DMS 273 (cell line): ENCODE results near the gene JOSD2.
"Not testable (repeated sequence)": the region's sequence is repeated elsewhere in the genome, so short reads cannot be mapped to it uniquely, and the experiment has no call there.

Experiments
- DNase-seq: peaks from one replicate; lab custom pipeline; 2025; ENCODE audit not compliant: unreplicated experiment; lab: John Stamatoyannopoulos, UW

The JOSD2 gene

DNA sequence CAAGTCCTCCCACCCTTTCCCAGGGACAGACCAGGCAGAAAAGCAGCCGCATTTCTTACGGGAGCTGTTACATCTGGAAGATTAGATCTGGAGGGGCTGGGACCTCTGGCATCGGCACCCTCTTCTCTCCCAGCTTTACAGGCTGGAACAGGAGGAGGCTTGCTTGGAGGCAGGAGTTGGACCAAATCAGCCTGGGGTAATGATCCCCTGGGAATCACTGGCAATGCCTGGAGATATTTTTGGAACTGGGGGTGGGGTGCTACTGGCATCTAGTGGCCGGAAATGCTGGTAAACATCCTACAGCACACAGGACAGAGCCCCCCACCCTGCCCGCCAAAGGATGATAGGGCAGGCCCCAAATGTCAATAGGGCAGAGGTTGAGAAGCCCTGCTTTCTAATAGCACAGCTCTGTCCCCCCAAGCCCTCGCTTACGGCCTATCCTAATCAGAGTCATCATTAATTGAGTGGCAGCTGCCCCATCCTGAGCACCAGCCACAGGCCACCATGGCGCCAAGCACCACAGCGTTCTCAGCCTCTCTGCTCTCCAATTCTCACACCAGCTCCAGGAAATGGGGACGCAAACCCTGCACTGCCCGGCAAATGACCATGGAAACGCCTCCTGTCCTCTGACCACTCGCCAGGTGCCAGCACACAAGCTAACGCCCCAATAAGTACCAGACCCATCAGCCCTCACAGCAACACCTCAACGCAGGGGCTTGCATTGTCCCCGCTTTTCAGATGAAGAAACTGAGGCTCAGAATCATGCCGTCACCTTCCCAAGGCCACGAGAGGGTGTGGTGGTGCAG is 36.6 kb upstream of the JOSD2 start:
- peak; percentile 33 for DNase-seq

DNA sequence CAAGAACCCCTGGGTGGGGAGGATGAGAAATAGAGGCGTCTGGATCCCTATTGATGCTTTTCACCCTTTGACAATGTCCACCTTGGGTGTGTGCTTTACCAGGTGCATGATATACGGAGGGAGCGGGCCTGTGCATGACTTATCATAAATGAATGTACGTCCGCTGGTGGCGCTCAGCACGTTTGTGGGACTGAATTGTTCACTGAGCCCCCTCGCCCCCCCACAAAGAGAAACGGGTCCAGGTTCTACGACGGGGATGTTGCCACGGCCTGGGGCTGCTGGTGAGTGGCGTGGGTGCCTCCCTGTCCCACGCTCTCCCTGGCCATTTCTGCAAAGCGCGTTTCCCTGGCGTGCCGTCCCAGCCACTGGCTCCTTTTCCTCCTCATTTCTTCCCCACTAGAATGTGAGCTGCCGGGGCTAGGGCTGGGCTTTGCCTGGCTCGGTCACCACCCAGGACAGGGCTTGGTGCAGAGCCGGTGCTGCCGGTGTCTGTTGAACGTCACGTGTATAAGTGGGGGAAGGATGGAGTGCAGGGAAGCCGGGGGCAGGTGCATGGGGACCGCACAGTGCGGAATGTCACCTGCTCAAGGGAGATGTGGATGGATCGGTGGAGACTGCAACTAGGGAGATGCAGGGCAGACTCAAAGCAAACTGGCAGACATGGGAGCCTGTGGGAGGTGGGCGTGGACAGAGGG is 35.7 kb upstream of the JOSD2 start:
- DNase-seq = no peak

DNA sequence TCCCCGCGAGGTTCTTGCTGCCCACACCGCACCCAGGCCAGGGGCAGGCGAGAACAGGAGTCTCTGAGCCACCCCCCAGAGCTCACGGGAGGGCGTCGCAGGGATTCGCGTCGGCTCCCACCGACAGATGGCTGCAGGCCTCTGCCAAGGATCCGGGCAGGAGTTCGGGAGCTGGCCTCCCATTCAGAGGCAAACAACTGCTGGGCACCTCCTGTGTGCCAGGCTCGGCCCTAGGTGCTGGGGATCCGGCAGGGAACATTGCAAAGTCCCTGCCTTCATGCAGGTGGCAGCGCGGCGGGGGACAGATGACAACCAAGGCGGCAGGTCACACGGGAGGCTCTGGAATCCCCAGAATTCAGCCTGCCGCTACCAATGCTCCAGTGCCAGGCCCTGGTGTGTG is 32.0 kb upstream of the JOSD2 start:
- peak; percentile 59 for DNase-seq

DNA sequence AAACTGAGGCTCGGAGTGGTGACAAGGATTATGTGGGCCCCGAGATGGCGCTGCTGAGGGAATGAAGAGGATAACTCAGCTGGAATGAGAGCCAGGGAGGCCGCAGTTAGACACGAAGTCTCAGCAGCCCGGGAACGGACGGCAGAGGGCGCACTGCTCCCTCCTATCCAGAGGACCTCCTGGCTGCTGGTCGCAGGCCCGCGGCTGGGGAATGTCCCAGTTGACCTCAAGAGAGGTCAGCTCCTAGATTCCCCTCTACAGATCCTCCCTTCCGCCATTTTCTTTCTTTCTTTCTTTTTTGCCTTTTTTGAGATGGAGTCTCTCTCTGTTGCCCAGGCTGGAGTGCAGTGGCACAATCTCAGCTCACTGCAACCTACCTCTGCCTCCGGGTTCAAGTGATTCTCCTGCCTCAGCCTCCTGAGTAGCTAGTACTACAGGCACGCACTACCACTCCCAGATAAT is 26.8 kb upstream of the JOSD2 start:
- DNase-seq = peak; percentile 93

DNA sequence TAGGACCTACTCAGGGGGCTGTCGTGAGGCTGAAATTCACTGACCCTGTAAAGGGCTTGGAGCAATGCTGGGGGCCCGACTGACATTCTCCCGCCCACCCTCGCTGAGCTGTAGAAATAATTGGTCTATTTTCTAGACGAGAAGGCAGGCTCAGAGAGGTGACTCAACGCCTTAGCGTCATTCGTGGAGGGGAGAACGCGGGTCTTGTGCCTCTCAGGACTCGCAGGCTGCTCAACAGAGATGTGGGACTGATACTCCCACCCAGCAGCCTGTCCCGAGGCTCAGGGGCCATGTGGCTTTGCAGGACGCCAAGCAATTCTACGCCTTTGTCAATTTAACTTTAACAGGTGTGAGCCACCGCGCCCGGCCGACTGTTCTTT is 26.3 kb upstream of the JOSD2 start:
- no peak for DNase-seq

DNA sequence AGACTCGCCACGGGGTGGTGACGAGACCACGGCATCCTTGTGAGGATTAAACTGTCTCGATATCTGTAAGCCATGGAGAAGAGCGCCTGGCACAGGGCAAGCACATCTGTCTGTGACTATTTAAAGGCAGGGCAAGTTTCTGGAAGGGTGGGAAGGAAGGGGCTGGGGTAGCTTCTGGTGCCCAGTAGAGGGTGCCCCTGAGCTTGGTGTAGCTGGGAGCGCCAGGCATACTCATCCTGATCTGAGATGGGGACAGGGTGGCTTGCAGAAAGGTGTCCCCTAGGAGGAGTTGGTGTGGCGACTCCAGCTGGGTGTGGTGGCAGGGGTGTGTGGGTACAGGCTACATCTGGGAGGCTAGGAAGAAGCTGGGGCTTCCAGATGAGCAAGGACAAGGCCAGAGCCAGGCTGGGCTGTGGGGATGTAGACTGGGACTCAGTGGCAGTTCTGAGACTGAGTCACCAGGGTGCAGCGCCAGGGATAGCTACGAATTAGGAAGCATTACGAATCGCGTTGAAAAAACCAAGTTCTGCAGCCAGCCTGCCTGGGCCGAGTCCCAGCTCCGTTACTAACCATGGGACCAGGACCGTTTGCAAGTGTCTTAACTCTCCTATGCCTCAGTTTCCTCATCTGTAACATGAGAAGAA is 25.8 kb upstream of the JOSD2 start:
- no peak for DNase-seq

DNA sequence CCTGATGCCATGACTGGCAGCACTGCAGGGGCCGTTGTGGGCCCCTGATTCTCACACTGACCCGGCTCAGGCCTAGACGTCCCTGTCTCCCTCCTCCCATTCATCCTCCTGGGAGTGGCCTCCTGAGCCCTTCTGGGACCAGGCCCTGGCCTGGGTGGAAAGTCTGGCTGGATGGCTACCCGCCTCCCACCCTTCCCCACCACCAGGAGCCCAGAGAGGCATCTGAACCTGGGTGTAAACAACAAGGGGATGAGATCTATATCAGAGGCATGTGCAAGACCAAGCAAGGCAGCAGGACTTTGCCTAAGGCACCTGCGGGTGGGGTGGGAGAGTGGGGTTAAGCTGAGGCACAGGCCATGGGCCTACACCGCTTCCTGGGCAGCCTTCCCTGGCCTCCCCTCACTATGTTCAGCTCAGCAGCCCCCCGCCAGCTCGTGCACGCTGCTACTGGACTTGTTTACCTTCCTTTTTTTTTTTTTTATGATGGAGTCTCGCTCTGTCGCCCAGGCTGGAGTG is 24.7 kb upstream of the JOSD2 start:
- no peak for DNase-seq

DNA sequence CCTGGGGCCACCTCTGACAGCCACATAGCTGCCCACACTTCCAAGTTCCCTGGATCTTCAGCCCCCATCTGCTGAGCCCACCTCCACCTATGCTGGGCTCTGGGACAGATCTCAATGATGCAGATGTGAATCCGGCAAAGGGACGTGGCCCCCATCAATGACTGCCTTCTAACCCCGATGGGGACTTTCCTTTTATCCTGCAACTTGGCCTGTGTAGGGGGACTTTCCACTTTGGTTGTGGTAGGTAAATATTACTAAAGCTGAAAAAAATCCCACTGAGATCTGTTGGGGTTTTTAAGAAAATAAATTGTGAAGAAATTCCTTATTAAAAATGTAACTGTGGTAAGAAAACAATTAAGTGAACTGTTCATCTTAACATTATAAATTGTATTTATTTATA is 23.5 kb upstream of the JOSD2 start:
- no peak for DNase-seq

DNA sequence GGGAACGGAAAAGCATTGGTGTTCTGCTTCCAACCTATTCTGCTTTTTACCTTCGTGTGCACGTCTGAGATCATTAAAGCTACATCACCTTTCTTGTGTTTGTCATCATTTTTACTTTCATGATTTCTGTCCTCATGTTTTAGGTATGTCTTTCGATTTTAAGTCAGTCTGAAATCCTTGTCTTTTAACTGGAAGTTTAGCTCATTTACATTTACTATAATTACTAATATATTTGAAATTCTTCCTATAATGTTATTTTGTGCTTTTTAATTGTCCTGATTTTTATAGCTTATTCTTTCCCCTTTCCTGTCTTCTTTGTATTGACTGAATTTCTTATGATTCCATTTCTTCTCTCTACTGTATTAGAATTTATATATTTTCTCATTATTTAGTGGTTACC is 22.0 kb upstream of the JOSD2 start:
- no peak for DNase-seq

DNA sequence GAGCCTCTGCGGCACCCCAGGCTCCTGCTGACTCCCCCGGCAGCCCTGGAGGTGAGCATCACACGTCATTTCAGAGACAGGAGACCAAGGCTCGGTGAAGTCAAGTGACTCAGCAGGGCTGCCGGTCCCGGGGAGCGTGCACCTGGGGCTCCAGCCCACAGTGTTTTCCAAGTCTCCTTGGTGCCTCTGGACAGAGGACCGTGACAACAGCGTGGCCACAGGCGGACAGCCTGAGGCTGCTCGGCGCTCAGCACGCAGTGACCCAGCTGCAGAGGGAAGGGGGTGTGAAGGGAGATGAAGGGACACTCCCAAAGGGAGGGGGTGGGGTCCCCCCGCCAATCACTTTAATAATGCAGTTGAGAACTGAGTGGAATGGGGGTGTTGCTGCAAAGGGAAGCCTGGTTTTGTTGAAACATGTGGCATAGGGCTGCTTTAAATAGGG is 20.2 kb upstream of the JOSD2 start:
- DNase-seq = no peak

DNA sequence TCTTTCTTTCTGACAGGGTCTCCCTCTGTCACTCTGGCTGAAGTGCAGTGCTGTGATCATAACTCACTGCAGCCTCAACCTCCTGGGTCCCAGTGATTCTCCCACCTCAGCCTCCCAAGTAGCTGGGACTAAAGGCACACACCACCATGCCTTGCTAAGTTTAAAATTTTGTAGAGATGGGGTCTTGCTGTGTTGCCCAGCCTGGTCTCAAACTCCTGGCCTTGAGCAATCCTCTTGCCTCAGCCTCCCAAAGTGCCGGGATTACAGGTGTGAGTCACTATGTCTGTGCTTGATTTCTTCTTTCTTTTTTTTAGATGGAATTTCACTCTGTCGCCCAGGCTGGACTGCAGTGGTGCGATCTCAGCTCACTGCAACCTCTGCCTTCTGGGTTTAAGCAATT is 17.1 kb upstream of the JOSD2 start:
- not testable (repeated sequence) for DNase-seq

DNA sequence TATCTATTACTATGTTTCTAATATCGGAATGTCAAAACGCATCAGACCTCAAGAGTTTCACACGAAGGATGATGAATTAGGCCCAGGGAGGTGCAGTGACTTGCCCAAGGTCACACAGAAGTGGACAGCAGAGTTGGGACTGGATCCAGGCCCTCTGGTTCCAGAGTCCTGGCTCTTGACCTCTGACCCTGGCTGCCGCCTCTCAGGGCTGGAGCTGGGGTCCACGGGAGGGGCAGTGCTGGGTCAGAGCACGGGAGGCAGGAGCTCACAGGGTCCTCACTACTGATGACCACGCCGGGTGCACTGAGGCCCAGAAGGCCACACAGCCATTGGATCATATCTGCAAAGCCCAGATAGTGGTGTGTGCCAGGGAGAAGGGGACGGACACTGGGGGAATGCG is 11.9 kb upstream of the JOSD2 start:
- DNase-seq = no peak

DNA sequence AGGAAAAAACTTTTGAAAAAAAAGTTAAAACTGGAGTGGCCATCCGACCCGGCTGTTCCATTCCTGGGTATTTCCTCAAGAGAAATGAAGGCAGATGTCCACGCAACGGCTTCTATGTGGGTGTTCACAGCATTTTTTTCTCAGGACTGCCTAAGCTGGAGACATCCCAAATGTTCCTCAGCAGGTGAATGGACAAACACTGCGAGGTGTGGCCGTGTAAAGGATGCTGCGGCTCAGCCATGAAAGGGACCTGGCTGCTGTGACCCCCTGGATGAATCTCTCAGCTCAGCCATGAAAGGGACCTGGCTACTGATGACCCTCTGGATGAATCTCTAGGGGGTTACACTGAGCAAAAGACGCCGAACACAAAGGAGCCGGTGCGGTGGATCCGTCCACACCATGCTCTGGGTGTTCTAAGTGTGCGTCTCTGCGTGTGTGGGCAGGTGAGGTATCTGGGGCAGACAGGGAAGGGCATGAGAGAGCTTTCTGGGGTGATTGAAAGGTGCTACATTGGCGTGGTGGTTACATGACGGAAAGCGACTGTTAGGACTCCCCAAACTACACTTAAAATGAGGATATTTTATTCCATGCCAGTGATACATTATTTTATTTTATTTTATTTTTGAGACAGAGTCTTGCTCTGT is 10.0 kb upstream of the JOSD2 start:
- DNase-seq = no peak

DNA sequence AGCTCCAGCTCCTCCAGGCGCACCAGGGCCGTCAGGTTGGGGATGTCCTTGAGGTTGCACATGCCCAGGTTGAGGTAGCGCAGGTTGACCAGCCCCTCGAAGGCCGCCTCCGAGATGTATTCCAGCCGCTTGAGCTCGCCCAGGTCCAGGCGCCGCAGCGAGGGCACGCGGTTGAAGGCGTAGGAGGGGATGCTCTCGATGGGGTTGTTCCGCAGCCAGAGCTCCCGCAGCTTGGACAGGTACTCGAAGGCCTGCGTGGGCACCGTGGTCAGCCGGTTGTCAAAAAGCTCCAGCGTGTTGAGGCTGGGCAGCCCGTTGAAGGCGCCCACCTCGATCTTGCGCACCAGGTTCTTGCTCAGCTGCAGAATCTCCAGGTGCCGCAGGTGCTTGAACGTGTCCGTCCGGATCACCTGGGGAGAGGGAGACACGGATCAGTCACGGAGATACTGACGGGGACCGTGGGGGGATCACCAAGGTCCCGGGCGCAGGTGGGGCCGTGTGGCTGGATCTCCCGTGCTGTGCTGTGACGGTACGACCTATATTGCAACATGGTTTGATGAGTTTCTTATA is 8.1 kb upstream of the JOSD2 start:
- no peak for DNase-seq

DNA sequence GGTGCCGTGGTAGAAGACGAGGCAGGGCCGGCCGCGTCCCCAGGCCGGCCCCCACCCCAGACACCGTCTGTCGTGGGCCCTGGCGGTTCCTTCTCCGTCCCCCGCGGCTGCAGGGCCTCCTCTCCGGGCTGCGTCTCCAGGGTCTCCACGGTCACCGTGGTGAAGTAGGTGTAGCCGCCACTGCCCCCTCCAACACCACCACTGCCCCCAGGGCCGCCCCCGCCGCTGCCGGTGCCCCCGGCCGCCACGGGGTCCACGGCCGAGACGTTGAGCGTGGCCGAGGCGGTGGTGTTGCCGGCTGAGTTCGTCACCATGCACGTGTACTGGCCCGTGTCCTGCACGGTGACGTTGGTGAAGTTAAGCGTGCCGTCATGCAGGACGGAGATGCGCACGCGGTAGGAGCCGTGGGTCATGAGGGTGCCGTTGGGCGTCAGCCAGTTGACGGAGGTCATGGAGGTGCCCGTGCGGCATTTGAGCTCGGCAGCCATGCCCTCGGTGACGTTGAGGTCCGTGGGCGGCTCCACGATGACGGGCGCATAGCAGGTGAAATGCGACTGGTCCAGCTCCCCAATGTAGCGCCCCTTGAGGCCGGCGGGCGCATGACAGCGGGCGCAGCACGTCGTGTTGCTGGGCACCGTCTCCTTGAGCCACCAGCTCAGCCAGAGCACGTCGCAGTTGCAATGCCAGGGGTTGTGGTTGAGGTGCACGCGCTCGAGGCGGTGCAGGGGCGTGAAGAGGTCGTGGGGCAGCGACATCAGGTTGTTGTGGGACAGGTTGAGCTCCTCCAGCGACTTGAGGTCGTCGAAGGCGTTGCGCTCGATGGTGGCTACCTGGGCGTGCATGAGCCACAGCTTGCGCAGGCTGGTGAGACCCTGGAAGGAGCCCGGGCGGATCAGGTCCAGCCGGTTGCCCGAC is 7.4 kb upstream of the JOSD2 start:
- no peak for DNase-seq

DNA sequence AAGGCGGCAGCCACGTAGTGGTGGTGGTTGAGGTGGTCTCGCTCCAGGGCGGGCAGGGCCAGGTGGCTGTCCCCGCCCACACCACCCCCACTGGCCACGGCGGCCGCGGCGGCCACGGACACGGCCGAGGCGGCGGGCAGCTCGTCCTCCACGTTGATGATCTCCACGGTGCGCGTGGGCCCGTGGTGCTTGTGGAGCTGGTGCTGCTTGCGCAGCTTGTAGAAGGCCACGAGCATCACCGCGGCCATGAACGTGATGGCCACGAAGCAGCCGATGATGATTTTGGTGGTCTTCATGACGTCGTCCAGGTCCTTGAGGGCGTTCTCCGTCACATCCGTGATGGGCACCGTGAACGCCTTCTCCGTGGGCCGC is 6.7 kb upstream of the JOSD2 start:
- DNase-seq = no peak

DNA sequence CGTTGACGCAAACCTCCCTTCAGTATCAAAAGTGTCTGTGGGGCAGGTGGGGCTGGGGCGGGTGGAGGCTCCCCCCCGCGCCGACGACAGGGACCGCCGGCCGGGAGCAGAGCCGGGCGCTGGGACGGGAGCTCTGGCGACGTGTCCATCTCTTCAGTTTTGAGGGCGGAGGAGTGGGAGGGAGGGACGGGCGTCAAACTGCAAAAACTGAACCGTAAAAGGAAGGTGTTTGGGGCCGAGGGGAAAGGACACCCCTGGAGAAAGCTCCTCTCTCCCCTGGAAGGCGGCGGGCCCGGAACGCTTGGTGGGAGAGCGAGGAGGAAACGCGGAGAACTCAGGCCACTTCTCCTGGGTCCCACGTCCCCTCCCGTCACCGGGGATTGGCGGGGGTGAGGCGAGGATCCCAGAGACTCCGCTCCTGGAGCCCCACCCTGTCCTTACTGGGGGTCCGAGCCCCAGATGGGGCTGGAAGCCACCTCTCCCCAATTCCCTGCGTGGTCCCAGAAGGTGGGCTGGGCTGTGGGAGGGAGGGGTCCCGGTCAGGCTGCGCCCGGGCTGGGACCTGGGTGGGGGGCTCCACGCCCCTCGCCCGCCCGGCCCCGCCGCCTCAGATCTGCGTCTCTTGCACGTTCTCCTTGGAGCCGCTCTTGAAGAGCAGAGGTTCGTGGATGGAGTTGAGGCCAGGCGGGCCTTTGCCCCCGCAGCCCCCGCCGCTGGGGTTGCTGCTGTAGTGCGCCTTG is 6.1 kb upstream of the JOSD2 start:
- no peak for DNase-seq

DNA sequence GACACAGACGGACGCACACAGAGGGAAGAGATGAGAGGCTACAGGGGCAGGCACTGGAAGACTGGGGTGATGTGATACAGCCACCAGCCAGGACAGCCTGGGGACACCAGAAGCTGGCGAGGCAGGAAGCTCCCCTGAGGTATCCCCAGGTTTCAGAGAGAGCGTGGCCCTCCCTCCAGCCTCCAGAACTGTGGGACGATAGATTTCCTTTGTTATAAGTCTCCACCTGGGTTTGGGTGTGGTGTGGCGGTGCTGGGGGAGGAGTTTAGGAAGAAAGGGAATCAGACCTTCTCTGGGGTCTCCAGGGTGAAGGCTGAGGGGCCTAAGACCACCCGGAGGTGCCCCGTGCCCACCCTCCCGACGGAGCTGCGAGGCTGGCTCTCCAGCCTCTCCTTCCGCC is 5.5 kb upstream of the JOSD2 start:
- DNase-seq = no peak

DNA sequence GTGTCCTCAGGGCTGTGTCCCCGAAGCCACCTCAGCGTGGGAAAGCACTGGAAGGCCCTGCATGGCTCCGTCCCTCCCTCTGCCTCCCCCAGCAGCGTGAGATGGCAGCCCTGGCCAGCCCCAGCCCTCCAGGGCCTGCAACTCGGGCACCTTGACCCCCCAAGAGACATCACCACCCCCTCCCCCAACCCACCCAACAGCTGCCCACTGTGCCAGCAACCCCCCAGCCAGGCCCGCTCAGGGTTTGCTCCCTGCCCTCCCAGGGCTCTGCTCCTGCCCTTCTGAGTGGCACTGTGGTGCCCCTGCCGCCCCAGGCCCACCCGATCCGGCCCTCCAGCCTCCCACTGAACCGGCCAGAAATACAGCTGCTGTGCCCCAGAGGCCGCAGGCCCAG is 4.2 kb upstream of the JOSD2 start:
- no peak for DNase-seq
